GM10266 (cell line): ENCODE results near the gene SLC24A3.

ENCODE experiments used
- DNase-seq: peaks from one replicate; pipeline ENCODE4 v3.0.0; 2012; ENCODE audit errors: extremely low spot score
- TF ChIP-seq, protein P1 (sequence below): IDR thresholded peaks from 2 replicates; pipeline ENCODE4 v1.5.1; 2012; ENCODE audit warnings: mild to moderate bottlenecking, low read depth; ENCODE audit not compliant: control insufficient read depth, insufficient read depth; ENCODE audit errors: missing control alignments

The SLC24A3 gene

DNA sequence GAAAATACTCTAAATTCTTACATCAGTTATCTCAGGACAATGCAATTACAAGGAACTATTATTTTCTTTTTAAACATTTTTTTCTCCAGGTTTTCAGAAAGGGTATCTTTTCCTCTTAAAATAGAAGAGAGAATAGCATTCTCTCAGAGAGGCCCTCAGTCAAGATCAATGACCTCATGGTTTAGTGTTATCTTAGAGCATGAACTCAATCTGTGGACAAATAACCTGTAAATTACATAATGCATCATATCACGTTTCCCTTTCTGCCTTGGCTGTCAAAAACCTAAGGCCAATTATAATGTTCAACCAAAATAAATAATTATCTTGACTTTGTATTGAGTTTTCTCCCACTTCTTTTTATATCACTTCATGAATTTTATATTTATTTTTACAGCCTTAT lies 202.2 kb downstream of the SLC24A3 start:
- no peak for DNase-seq

DNA sequence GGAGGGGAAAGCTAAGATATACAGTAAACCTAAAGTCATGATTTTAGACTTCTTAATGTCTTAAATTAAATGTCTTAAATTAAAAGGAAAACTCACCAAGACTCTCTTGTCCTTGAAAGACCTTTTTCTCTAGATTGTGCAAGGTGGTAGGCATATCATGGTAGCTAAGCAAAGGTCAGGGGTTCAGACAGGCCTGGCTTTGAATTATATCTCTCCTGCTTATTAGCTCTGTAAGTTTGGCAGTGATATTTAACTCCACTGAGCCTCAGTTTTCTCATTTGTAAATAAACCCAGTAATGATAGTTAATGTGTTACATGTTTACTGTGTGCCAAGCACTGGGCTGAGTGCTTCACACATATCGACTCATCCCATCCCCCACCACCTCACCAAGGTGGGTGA lies 203.3 kb downstream of the SLC24A3 start:
- TF ChIP-seq, protein P1, sequence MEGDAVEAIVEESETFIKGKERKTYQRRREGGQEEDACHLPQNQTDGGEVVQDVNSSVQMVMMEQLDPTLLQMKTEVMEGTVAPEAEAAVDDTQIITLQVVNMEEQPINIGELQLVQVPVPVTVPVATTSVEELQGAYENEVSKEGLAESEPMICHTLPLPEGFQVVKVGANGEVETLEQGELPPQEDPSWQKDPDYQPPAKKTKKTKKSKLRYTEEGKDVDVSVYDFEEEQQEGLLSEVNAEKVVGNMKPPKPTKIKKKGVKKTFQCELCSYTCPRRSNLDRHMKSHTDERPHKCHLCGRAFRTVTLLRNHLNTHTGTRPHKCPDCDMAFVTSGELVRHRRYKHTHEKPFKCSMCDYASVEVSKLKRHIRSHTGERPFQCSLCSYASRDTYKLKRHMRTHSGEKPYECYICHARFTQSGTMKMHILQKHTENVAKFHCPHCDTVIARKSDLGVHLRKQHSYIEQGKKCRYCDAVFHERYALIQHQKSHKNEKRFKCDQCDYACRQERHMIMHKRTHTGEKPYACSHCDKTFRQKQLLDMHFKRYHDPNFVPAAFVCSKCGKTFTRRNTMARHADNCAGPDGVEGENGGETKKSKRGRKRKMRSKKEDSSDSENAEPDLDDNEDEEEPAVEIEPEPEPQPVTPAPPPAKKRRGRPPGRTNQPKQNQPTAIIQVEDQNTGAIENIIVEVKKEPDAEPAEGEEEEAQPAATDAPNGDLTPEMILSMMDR, result no peak
- DNase-seq, result no peak

More for the DNA sequence above, 202.2 kb downstream of the SLC24A3 start:
- TF ChIP-seq, protein P1, result no peak

DNA sequence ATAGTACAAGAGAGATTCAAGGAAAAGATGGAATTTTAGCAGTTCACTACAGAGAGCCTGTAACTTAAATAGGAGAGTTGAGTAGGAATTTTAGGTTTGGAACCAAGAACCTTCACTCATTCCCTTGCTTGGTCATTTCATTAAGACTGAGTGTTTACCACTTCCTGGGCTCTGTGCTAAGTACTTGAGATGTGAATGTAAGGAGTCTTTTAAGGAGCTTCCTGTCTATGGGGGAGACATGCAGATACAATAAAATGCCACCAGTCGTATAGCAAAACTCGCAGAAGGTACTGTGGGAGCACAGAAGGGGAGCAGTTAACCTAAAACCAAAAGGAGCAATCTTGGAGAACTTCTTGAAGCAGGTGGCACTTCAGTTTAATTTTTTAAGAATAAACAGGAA lies 204.2 kb downstream of the SLC24A3 start:
- DNase-seq, result no peak
- TF ChIP-seq, protein P1, result no peak

DNA sequence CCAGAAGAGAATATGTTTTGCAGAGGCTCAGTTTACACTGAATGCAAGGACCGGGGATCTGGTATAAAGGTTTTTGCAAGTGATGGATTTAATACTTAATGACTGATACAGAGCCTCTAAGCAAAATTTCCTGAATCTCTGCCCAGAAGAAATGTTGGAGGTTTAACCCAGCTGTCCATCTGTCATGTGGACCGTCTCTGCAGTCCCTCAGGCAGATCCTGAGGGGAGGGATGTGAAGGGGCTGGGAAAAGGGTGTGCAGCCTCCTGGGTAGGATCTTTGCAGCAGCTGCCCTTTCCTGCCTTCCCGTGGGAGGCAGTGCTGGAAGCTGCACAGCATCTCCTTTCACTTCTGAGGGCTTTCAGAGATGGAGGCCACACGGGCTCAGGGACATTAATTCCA lies 207.0 kb downstream of the SLC24A3 start:
- TF ChIP-seq, protein P1, result no peak
- no peak for DNase-seq

DNA sequence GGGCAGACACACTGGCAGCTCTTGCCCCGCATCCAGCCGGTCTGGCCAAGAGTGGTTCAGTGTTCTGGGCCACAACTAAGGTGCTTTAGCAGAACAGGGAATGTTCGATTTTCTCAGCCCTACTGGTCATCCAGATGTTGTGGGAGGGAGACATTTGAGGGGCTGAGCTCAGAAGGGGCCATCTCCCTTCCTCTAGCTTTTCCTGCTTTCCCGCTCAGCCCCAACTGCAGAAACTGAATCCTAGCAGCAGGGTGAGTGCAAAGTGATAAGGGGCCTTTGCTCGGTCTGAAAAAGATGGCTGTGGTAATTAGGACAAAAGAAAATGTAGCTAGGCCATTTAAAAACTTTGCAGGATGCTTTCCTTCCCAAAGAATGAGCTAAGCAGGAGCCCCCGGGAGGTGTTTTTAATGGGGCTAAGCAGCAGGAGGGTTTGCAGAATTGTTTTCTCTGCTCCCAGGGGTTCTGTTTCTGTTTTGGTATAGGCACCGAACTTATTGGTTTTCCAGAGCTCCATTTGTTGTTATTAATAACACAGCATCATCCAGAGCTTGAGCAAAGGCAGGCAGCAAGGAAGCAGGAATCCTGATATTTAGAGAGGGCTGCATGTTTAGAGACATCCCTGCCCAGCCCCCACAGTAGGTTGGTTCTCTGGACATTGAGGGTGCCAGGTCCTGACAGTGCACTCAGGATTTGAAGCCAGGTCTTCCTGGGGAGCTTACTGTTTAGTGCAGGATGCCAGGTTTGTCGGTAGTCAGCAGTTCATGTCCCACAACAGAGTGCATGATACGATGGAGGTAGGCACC lies 210.9 kb downstream of the SLC24A3 start:
- TF ChIP-seq, protein P1, result no peak
- no peak for DNase-seq

DNA sequence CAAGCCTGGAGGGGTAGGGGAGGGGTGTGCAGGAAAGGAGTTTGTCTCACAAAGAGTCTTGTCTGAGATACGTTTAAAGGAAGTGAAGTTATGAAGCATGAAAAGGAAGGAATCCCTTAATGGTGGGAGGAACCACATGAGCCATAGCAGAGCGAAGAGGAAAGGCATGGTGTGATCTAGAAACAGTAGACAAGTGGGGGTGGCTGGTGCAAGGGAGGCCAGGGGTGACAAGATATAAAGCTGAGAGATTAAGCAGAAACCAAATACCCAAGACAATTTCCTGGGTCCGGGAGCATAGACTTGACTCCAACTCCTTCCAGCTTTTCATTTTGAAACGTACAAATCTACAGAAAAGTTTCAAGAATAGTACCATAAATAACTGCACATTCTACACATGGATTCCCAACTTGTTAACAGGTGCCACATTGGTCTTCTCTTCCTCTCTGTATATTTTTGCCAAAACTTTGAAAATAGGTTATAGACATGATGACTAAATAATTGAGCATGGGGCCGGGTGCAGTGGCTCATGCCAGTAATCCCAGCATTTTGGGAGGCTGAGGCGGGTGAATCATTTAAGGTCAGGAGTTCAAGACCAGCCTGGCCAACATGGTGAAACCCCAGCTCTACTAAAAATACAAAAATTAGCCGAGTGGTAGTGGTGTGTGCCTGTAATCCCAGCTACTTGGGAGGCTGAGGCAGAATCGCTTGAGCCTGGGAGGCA lies 211.6 kb downstream of the SLC24A3 start:
- TF ChIP-seq, protein P1, result no peak
- DNase-seq, result no peak

DNA sequence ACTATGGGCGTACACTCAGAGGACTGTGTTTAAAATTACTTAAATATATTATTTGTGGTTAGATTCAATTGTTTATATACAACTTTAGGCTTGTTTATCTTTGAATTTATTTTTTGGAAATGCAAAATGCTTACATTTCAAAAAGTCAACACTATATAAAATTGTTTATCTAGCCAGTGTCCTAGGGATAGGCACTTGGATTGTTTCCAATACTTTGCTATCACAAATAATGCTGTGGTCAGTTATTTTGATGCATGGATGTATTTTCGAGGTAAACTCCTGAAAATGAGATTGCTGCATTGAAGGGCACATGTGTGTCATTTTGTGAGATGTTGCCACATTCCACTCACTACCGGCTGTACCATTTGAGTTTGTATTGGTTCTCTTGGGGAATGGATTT lies 213.9 kb downstream of the SLC24A3 start:
- TF ChIP-seq, protein P1, result no peak
- DNase-seq, result no peak
